SKM-1 (cell line): ENCODE results near the gene SHROOM1.
"Not testable (repeated sequence)": the region's sequence is repeated elsewhere in the genome, so short reads cannot be mapped to it uniquely, and the experiment has no call there.

ENCODE experiments used
- DNase-seq: peaks from one replicate; lab custom pipeline; 2025; ENCODE audit not compliant: unreplicated experiment; lab: John Stamatoyannopoulos, UW

The SHROOM1 gene

GRCh38 chr5:132812123-132812765, 18.2 kb downstream of the SHROOM1 start:
- no peak for DNase-seq

- no peak for DNase-seq
Measured at GRCh38 chr5:132810605-132811004, 19.8 kb downstream of the SHROOM1 start.

GRCh38 chr5:132808866-132809265, 21.6 kb downstream of the SHROOM1 start:
- no peak for DNase-seq

- DNase-seq = no peak
Measured at GRCh38 chr5:132808448-132808847, 22.0 kb downstream of the SHROOM1 start.

- DNase-seq = no peak
Measured at GRCh38 chr5:132807163-132807838, 23.1 kb downstream of the SHROOM1 start.

- DNase-seq = not testable (repeated sequence)
Measured at GRCh38 chr5:132806804-132807162, 23.7 kb downstream of the SHROOM1 start.

GRCh38 chr5:132805872-132806271, 24.6 kb downstream of the SHROOM1 start:
- not testable (repeated sequence) for DNase-seq

- DNase-seq = not testable (repeated sequence)
Measured at GRCh38 chr5:132804219-132804618, 26.2 kb downstream of the SHROOM1 start.

GRCh38 chr5:132802685-132803066, 27.8 kb downstream of the SHROOM1 start:
- DNase-seq = not testable (repeated sequence)

- no peak for DNase-seq
Measured at GRCh38 chr5:132802044-132802684, 28.3 kb downstream of the SHROOM1 start.

GRCh38 chr5:132800545-132800944, 29.9 kb downstream of the SHROOM1 start:
- DNase-seq = no peak

- no peak for DNase-seq
Measured at GRCh38 chr5:132799392-132799791, 31.1 kb downstream of the SHROOM1 start.

GRCh38 chr5:132797651-132798050, 32.8 kb downstream of the SHROOM1 start:
- DNase-seq = no peak

GRCh38 chr5:132791026-132791425, 39.4 kb downstream of the SHROOM1 start:
- DNase-seq = no peak

GRCh38 chr5:132790201-132790865, 40.1 kb downstream of the SHROOM1 start:
- DNase-seq = no peak

- no peak for DNase-seq
Measured at GRCh38 chr5:132788990-132789886, 41.2 kb downstream of the SHROOM1 start.

GRCh38 chr5:132788508-132788907, 41.9 kb downstream of the SHROOM1 start:
- no peak for DNase-seq

GRCh38 chr5:132787076-132787475, 43.4 kb downstream of the SHROOM1 start:
- no peak for DNase-seq

- DNase-seq = no peak
Measured at GRCh38 chr5:132785864-132786263, 44.6 kb downstream of the SHROOM1 start.

GRCh38 chr5:132785365-132785764, 45.1 kb downstream of the SHROOM1 start:
- no peak for DNase-seq

- DNase-seq = no peak
Measured at GRCh38 chr5:132782101-132782500, 48.3 kb downstream of the SHROOM1 start.
